ENCODE results near the gene CTNNA1.

Gene CTNNA1

GRCh38 chr5:138936225-138936967 is 183.2 kb downstream of the CTNNA1 start:
- Mint-ChIP-seq H3K27ac (no peak overlapping the region), H3K4me1 (ENCODE audit: low read depth) (peaks cover 4% of the 10 kb centered on the region), H3K27me3 (no peaks in the 10 kb centered on the region), H3K36me3 (no peaks in the 10 kb centered on the region), H3K4me3 (no peak overlapping the region), H3K9me3 (ENCODE audit: low read depth) (no peaks in the 10 kb centered on the region)

GRCh38 chr5:138936968-138937345 is 183.7 kb downstream of the CTNNA1 start:
- Mint-ChIP-seq H3K9me3 (ENCODE audit: low read depth) (no peaks in the 10 kb centered on the region), H3K4me1 (ENCODE audit: low read depth) (peaks cover 7% of the 10 kb centered on the region), H3K36me3 (peaks cover 5% of the 10 kb centered on the region), H3K27me3 (no peaks in the 10 kb centered on the region), H3K4me3 (no peak overlapping the region), H3K27ac (no peak overlapping the region)

GRCh38 chr5:138937392-138938387 is 184.5 kb downstream of the CTNNA1 start:
- peaks cover 7% of the 10 kb centered on the region for H3K4me1 Mint-ChIP-seq (ENCODE audit: low read depth)

GRCh38 chr5:138938526-138938925 is 185.3 kb downstream of the CTNNA1 start:
- Mint-ChIP-seq H3K4me3 (no peak overlapping the region), H3K27ac (no peak overlapping the region), H3K4me1 (ENCODE audit: low read depth) (peaks cover 7% of the 10 kb centered on the region), H3K27me3 (no peaks in the 10 kb centered on the region), H3K36me3 (peaks cover 5% of the 10 kb centered on the region), H3K9me3 (ENCODE audit: low read depth) (no peaks in the 10 kb centered on the region)

More at GRCh38 chr5:138937392-138938387, 184.5 kb downstream of the CTNNA1 start:
- no peaks in the 10 kb centered on the region for H3K27me3 Mint-ChIP-seq
- no peak overlapping the region for H3K27ac Mint-ChIP-seq
- H3K36me3 Mint-ChIP-seq, result peaks cover 5% of the 10 kb centered on the region
- no peak overlapping the region for H3K4me3 Mint-ChIP-seq
- no peaks in the 10 kb centered on the region for H3K9me3 Mint-ChIP-seq (ENCODE audit: low read depth)

- H3K27ac Mint-ChIP-seq, result no peak overlapping the region
- H3K4me3 Mint-ChIP-seq, result no peak overlapping the region
- no peaks in the 10 kb centered on the region for H3K27me3 Mint-ChIP-seq
- H3K36me3 Mint-ChIP-seq, result peaks cover 13% of the 10 kb centered on the region
- peaks cover 9% of the 10 kb centered on the region for H3K4me1 Mint-ChIP-seq (ENCODE audit: low read depth)
- H3K9me3 Mint-ChIP-seq (ENCODE audit: low read depth), result no peaks in the 10 kb centered on the region
Observed at GRCh38 chr5:138942066-138942465, 188.8 kb downstream of the CTNNA1 start.

- no peak overlapping the region for H3K27ac Mint-ChIP-seq
- peaks cover 9% of the 10 kb centered on the region for H3K4me1 Mint-ChIP-seq (ENCODE audit: low read depth)
- no peak overlapping the region for H3K4me3 Mint-ChIP-seq
- no peaks in the 10 kb centered on the region for H3K9me3 Mint-ChIP-seq (ENCODE audit: low read depth)
- no peaks in the 10 kb centered on the region for H3K27me3 Mint-ChIP-seq
- H3K36me3 Mint-ChIP-seq, result peaks cover 18% of the 10 kb centered on the region
Observed at GRCh38 chr5:138942861-138943260, 189.6 kb downstream of the CTNNA1 start.

- Mint-ChIP-seq H3K36me3 (peaks cover 22% of the 10 kb centered on the region), H3K4me3 (no peak overlapping the region), H3K27ac (no peak overlapping the region), H3K4me1 (ENCODE audit: low read depth) (peaks cover 9% of the 10 kb centered on the region), H3K27me3 (no peaks in the 10 kb centered on the region), H3K9me3 (ENCODE audit: low read depth) (no peaks in the 10 kb centered on the region)
Observed at GRCh38 chr5:138943599-138944173, 190.5 kb downstream of the CTNNA1 start.

GRCh38 chr5:138944527-138945322 is 191.5 kb downstream of the CTNNA1 start:
- no peaks in the 10 kb centered on the region for H3K27me3 Mint-ChIP-seq
- H3K36me3 Mint-ChIP-seq, result peaks cover 22% of the 10 kb centered on the region
- H3K4me1 Mint-ChIP-seq (ENCODE audit: low read depth), result peaks cover 9% of the 10 kb centered on the region
- H3K4me3 Mint-ChIP-seq, result no peak overlapping the region
- H3K9me3 Mint-ChIP-seq (ENCODE audit: low read depth), result no peaks in the 10 kb centered on the region
- no peak overlapping the region for H3K27ac Mint-ChIP-seq

GRCh38 chr5:138945421-138946240 is 192.4 kb downstream of the CTNNA1 start:
- Mint-ChIP-seq H3K9me3 (ENCODE audit: low read depth) (no peaks in the 10 kb centered on the region), H3K36me3 (peaks cover 22% of the 10 kb centered on the region), H3K27ac (no peak overlapping the region), H3K27me3 (no peaks in the 10 kb centered on the region), H3K4me3 (no peak overlapping the region), H3K4me1 (ENCODE audit: low read depth) (peaks cover 8% of the 10 kb centered on the region)

- Mint-ChIP-seq H3K9me3 (ENCODE audit: low read depth) (no peaks in the 10 kb centered on the region), H3K4me1 (ENCODE audit: low read depth) (peaks cover 5% of the 10 kb centered on the region), H3K36me3 (peaks cover 22% of the 10 kb centered on the region), H3K4me3 (no peak overlapping the region), H3K27ac (no peak overlapping the region), H3K27me3 (no peaks in the 10 kb centered on the region)
Observed at GRCh38 chr5:138946241-138946623, 193.0 kb downstream of the CTNNA1 start.

GRCh38 chr5:138946831-138947560 is 193.8 kb downstream of the CTNNA1 start:
- H3K9me3 Mint-ChIP-seq (ENCODE audit: low read depth), result no peaks in the 10 kb centered on the region
- H3K27ac Mint-ChIP-seq, result no peak overlapping the region
- H3K4me1 Mint-ChIP-seq (ENCODE audit: low read depth), result peaks cover 1% of the 10 kb centered on the region
- H3K27me3 Mint-ChIP-seq, result no peaks in the 10 kb centered on the region
- H3K36me3 Mint-ChIP-seq, result peaks cover 17% of the 10 kb centered on the region
- H3K4me3 Mint-ChIP-seq, result no peak overlapping the region

- no peak overlapping the region for H3K4me3 Mint-ChIP-seq
- peaks cover 7% of the 10 kb centered on the region for H3K4me1 Mint-ChIP-seq (ENCODE audit: low read depth)
- no peaks in the 10 kb centered on the region for H3K9me3 Mint-ChIP-seq (ENCODE audit: low read depth)
- H3K27ac Mint-ChIP-seq, result no peak overlapping the region
- no peaks in the 10 kb centered on the region for H3K27me3 Mint-ChIP-seq
- peaks cover 17% of the 10 kb centered on the region for H3K36me3 Mint-ChIP-seq
Observed at GRCh38 chr5:138947780-138948179, 194.6 kb downstream of the CTNNA1 start.

- H3K4me1 Mint-ChIP-seq (ENCODE audit: low read depth), result peaks cover 15% of the 10 kb centered on the region
- no peak overlapping the region for H3K27ac Mint-ChIP-seq
- H3K36me3 Mint-ChIP-seq, result peaks cover 15% of the 10 kb centered on the region
- no peak overlapping the region for H3K4me3 Mint-ChIP-seq
- no peaks in the 10 kb centered on the region for H3K27me3 Mint-ChIP-seq
- no peaks in the 10 kb centered on the region for H3K9me3 Mint-ChIP-seq (ENCODE audit: low read depth)
Observed at GRCh38 chr5:138948471-138949222, 195.4 kb downstream of the CTNNA1 start.
